Esophagus squamous epithelium (tissue), 4 donors: ENCODE measurements around the gene THAP10.
"Not testable (repeated sequence)": the region's sequence is repeated elsewhere in the genome, so short reads cannot be mapped to it uniquely, and the experiment has no call there.

Experiments used
- CTCF ChIP-seq, 6 experiments: fragments of 450-650 bp in 4 of 6; fragments of 200-600 bp in 2 of 6; sonication (generic) in 2 of 6; IDR thresholded peaks; one replicate each; pipeline ENCODE4 v1.5.1; 2016 to 2019; ENCODE audit warnings: antibody characterized with exemption in 6 of 6, mild to moderate bottlenecking in 4 of 6, moderate library complexity in 4 of 6
- POLR2A ChIP-seq, 4 donors: fragments of 450-650 bp; IDR thresholded peaks; one replicate each; pipeline ENCODE4 v1.6.1; 2017; ENCODE audit warnings: antibody characterized with exemption in 4 of 4, mild to moderate bottlenecking in 4 of 4, moderate library complexity in 3 of 4

GRCh38 chr15:70926914-70927313 lies 34.7 kb upstream of the THAP10 start:
- TF ChIP-seq CTCF, POLR2A (IDR thresholded peaks at IDR 0.05): not testable (repeated sequence)
